ENCODE data around the gene ENAH.

Gene ENAH

DNA sequence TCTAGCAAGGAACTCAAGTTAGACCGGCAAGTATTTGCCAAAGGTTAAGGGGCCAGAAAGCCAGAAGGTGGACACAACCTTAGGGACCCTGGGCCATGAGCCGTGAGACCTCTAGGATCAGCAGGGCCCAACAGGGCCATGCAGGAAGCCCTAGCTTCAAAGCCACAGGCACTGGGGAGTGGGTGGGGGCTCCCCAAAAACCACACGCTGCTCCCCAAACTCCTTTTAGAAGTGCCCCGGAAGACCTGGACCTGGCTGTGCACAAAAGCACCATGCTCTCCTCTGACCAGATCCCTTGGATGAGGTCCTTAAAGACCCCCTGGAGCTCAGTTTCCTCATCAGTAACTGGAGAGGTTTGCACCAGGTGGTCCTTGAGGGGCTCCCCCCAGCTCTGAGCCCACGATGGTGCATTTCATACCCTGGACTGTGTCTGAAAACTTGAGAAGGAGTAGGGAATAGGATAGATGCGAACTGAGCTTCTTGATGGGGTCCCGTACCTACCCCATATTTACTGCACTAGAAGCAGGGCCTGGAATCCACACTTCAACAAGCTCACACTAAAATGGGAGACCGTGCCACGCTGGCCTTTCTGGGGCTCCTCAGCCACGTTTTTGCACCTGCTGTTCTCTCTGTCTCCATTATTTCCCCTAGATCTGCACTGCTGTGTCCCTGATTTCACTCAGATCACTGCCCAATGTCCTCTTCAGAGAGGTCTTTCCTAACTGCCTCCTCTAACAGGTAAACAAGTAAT lies 184.5 kb downstream of the ENAH start:
- DNase-seq, result peak; percentile 47

DNA sequence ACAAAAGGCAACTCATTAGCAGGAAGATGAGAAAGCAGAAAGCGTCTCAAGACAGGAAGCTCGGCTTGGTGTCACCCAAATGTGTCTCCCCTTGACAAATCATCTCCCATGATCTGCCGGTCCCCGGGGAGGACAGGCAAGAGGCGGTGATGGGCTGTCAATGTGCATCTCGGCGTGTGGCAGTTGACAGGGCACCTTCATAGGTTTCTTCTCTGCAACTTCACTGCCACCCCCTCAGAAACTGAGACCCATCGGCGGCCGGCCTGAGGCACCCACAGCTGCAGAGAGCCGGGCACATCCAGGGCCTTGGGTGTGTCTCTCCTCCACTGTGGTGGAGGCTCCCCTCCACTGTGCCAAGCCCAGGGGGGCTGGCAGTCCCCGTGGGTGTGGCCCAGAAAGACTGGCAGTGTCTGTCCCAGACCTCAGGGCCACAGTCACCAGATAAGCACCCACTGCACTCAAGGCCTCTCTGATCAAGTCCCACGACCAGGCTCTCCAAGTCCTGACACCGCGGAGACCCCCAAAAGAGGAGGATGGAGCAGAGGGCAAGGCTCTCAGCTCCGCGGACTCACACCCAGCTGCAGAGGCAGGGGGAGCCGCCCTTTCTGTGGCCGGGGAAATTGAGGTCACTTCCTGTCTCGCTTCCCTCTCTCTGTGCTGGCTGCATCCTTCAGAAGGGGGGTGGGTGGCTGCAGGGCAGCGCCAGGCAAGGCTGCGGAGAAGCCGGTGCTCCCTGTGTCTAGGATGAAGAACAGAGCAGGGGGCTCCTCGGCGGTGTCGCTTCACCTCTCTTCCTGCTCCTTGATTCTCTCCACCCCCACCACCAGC lies 185.5 kb downstream of the ENAH start:
- peak; percentile 86 for DNase-seq

DNA sequence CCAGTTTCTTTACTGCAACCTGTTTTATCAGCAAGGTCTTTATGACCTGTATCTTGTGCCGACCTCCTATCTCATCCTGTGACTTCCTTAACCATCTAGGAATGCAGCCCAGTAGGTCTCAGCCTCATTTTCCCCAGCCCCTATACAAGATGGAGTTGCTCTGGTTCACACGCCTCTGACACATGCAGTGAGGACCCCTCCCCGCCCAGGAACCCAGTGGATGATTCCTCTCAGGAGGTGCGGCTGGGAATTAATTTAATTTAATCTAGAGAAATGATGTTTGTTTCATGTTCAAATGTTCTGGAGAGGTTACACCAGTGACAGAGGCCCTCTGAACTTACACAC lies 186.1 kb downstream of the ENAH start:
- no peak for DNase-seq

DNA sequence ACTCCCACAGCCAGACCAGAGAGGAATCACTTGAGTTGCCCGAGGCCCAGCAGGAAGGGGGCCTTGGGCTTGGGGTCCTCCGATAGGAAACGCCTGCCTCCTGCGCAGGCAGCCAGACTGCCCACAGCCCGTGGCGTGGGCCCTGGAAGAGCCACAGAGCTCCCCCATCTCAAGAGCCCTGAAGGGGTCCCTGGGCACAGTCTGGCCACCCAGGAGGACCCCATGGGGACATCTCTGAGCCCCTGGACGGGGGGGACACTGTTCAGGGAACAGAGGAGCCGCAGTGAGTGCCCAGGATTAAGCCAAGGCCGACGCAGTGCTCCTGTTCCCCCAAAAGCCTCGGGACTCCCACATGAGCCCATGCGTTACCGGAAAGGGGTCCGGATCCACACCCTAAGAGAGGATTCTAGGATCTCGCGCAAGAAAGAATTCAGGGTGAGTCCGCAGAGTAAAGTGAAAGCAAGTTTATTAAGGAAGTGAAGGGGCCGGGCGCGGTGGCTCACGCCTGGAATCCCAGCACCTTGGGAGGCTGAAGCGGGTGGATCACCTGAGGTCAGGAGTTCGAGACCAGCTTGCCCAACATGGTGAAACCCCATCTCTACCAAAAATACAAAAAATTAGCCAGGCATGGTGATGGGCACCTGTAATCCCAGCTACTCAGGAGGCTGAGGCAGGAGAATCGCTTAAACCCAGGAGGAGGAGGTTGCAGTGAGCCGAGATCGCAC lies 187.0 kb downstream of the ENAH start:
- DNase-seq, result no peak

DNA sequence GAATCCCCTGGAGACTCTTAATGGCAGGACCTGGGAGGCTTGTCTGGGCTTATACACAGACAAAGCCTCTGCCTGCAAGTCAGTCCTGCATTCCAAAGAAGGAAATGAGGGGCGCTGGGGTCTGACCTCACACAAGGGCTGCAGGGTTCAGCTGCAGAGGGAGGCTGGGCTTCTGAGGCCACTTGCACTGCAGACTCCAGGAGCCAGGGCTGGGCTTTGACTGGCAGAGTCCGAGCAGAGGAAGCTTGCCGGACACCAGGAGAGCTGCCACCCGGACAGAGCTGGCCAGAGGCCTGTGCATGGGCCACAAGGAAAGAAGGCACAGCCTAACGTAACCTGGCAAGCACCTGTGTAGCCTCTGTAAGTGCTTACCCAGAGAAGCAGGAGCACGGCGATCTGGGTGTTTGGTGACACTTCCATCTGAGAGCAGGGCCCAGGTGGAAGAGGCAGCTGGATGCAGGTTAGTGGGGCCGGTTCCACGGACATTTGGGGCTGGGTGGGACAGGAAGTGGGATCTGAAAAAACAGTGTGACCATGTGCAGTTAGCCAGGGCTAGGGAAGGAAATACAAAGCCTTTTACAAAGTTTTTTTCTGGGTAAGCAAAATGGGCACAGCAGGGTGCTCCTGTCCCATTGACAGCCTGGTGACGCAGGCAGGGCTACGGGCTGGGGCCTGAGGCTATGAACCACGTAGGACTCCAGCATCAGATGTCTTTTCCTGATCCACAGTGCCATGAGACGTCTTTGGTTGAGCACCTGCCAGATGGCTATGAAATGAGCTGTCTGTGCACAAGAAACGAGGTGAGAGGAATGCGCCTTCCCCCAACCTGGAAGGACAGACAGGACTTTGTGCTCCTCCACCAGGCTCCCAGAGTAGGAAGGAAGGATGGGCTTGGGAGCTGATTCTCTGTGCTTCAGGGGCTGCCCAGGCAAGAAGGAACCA lies 187.8 kb downstream of the ENAH start:
- DNase-seq, result no peak

DNA sequence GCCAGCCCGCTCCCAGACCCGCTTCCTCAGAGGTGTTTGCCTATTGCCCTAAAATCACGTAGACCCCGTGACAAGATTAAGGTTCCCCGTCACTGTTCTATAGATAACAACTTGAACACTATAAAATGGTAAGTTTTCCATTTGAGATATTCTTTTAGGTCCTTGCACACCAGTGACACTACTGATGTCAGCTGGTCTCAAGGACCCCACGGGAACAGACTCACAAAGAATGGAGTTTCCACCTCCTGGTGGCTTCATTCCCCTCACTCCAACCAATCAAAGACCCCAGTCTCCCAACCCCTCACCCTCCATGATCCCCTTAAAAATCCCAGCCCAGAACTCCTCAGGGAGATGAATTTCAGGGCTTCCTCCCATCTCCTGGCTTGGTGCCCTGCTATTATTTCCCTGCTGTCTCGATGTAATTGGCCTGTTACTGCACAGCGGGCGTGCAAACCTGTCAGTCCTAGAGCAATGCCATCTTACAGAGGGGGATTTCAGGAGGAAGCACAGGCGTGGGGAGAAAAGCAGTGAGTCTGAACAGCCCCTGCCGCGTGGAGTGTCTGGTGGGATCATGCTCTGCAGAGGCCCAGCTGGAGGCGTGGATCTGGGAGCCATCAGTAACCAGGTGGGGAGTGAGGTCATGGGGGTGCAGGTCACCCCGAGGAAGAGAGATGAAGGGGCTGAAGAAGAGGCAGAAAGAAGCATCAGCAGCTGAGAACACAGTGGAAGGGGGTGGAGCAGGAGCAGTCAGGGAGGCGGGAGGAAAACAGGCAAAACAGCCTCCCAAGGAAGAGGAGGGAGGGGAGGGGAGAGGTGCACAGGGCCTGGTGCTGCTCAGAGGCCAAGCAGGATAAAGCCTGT lies 190.0 kb downstream of the ENAH start:
- DNase-seq, result no peak

DNA sequence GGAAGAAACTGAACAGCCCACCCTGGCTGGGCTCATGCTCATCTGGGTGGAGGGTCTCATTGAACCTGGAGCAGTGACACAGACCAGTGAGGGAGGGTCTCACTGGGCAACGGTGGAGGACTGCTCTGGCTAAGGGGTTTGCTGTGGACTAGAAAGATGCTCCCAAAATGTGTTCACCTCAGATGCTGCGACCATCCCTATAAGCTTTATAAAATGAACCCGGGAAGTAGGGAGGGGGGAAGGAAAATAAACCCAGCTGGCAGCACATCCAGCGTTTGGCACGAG lies 190.6 kb downstream of the ENAH start:
- DNase-seq, result no peak

DNA sequence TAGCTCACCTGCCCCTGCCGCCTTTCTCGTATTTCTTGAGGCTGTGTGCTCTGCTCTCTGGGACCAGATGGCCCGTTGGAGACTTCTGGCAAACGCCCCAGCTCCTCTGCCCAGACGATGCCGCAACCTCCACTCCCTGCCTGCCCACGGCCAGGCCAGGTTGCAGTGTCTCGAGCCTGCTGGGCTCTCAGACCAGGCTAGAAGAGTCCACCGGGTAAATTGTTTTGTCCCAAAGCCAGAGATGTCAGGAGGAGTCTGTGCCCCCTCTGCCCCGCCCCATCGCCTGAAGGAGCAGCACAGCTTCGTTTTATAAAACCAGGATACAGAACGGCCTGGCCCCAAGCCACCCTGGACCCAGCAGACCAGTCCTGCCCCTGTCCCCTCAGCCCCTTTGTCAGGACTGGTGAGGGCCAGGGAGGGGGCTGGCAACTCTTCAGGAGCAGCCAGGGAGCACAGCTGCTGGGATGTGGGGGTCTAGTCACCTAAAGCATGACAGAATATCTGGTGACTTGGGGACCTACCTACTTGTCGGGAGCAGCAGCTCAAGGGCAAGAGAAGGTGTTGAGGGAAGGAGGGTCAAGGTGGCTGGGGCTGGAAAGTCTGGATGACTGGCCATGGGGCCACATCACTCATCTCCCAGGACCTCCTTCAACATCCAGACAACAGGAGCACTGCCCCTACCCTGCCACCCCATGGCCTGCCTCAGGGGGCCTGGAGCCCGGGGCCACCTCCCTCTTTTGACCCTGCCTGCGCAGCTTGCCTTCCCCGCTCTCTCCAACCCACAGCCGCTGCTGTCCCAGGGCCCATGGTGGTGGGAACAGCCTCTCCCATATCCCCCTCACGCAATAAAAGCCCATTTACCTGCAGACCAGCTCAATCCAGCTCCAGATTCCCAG lies 191.1 kb downstream of the ENAH start:
- no peak for DNase-seq

DNA sequence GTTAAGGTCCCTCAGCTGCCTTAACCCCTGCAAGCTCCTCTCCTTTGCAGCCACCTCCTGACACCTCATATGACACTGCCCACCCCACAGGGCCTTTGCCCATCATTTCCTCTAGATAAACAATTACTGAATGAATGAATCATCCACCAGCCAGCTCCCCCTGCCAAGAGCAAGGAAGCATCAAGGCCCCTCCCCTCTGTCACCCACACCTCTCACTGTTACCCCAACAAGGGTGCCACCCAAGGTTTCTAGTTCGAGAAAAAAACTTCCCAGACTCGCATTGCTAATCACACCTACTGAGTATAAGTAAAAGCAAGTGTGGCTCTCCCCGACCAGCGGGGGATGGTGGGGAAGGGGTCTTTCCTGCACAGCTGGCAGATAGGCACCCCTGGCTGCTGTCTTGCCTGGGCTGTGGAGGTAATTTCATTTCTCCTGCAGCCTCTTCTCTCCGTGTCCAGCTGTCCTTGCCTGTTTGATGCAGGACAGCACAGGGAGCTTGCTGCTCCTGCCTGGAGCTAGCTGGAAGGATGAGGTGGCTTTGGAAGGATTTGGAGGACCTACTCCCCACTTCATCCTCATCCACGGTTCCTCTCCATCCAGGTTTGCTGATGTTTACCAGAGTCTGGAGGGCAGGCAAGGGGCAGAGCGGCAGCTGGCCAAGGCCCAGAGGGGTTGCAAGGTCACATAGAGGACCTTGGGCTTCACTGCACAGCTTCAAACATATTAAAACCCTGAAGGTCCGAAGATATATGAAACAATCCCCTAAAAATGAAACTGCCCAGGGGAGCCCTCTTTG lies 192.0 kb downstream of the ENAH start:
- DNase-seq, result peak; percentile 61

DNA sequence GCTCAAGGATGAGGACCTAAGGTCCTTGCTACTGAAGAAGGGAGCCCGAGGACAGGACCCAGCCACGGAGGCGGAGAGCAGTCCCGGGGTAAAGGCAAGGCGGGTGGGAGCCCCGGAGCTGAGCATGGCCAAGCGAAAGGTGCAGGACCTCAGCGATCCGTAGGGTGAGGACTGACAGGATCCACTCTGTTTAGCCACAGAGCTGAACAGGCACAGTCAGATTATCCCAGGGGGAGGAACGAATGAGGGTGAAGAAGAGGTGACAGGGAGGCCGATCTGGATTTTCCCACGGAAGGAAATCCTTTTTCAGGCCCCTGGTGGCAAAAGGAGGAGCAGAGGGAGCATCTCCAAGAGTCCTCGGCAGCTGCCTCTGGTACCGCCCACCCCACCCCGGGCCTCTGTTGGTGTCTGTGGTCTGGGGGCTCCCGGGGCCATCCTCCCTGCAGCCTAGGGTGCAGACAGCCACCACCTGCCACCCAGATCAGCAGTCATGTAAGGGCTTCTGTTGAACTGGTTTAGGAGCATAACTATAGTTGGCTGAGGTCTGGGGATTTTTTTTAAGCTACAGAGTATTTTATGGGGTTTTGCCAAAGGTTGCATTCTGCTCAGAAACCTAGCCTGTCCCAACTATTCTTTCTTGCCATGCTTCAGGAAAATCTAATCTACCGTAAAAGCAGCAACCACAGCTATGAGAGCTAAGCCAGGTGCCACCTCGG lies 192.7 kb downstream of the ENAH start:
- DNase-seq, result no peak

DNA sequence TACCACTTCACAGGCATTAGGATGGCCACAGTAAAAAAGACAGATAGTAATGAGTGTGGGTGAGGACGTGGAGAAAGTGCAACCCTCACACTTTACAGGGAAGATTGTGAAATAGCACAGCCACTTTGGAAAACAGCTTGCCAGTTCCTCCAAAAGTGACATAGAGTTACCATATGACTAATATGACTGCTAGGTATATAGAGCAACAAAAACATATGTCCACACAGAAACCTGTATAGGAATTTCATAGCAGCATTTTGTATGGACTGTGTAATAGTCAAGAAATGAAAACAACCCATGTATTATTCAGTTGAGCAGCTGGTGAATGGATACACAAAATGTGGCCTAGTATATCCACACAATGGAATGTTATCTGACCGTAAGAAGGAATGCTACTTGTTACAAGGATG lies 194.7 kb downstream of the ENAH start:
- no peak for DNase-seq

DNA sequence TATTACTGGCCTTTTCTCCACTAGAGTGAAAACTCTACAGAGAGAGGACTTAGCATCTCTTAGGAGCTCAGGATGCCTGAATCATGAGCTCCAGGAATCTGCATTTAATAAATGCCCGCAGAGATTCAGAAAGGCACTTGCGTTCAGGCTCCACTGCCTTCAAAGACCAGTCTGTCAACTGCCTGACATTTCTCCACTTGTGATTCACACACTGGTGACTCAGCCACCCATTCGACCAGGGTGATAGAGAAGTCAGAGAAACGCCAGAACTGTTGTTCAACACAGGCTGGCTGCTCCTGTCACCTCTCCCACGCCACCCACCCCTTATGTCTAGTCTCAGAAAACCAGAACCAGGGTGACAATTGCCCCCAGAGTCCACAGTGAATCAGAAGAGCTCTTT lies 198.2 kb downstream of the ENAH start:
- peak; percentile 87 for DNase-seq

DNA sequence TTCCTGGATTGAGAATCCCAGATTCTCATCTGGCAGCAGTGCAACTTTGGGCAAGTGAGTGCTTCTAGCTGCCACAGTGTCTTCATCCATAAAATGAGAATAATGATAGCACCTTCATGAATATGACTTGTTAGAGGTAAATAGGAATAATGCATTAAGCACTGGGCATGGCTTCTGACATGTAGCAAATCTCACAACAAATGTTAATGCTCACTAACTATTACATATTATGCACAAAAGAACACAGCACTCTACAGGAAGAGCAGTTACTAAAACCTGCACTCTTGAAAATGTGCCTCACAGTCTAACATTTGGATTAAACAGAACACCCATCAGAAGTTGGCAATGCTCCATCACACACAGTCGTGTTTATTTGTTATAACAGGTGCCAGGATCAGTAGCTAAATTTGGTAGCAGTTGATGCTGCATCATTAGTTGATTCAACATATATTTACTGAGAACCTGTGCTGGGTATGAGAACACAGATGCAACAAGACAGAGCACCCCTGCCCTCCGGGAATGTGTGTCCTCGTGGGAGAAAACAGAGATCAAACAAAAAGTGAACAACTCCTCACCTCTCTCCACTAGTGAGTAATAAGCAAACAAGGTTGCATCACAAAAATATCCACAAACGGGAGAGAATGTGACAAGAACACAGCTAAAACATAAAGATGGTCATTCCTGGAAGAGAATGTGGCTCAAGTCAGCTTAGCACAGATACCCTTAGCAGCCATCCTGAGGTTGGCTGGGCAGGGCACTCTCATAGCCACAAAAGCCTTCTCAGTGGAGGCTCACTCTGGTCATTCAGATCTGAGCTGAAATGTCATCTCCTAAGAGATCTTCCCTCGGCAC lies 198.9 kb downstream of the ENAH start:
- no peak for DNase-seq

DNA sequence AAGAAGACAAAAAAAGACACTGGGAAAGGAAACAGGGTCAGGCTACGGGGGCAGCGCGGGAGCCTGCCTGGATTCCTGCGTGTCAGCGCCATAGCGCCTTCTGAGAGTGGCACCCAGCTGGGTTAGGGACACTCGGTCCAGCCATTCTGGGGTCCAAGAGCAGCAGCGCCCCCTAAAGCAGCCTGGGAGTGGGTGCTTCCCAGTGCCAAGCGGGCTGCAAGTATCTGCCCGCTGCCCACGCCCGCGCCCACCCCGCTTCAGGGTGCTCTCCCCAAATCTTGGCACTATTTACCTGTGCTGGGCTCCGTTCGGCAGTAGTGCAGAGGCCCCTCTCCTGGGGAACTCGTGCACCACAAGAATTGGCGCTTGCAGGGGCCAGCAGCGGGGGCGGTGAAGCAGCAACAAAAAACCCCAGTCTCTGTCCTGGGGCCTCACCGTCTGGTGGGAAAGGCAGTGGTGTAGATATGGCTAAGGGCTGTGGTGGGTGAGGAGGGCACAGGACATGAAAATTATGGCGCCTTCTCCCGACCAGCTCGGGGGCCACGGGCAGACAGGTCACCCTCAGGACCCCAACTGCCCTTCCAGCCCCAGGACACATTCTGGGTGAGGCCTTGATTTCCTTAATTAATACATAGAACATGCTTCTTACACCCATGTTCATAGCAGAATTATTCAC lies 200.9 kb downstream of the ENAH start:
- DNase-seq, result no peak

DNA sequence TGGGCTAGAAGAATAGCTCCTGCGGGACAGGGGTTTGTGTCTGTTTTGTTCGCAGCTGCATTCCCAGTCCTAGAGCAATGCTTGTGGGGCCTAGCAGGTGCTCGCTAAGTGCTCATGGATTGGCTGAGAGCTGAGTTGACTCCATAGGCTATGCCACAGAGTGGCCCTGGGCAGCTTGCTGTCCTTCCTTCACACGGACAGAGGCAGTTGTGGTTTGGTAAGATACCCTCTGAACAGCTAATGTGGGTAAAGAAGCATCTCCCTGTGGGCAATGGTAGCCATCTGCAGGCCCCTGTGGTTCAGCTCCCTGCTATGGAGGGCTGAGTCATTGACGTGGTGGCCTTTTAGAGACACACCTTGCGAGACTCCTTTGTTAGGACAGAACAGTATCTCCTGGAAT lies 201.6 kb downstream of the ENAH start:
- DNase-seq, result no peak

DNA sequence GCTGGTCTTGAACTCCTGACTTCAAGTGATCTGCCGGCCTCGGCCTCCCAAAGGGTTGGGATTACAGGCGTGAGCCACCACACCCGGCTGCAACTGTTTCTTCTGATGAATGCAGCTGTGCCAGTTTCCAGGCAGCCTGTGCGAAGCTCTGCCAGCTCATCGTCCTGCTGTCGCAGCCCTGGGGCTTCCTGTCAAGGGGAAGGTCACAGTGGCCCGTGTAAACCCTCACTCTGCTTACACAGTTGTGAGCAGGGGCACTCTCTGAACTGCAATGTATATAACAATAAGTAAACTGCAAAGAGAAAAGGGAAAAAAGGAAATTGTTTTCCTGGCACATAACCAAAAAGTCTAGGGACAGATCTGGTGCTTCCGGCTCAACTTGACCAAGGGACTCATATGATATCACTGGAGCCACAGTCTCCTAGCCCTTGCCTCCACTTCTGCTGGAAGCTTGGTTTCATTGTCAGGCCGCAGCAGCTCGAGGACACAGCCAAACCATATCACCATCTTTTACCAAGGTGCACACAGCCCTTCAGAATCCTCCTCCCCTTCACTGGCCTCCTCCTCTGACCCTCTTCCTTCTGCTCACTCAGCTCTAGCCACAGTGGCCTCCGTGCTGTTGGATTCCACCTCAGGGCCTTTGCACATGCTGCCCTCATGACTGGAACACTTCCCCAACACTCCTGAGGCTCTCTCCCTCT lies 202.3 kb downstream of the ENAH start:
- peak; percentile 45 for DNase-seq

DNA sequence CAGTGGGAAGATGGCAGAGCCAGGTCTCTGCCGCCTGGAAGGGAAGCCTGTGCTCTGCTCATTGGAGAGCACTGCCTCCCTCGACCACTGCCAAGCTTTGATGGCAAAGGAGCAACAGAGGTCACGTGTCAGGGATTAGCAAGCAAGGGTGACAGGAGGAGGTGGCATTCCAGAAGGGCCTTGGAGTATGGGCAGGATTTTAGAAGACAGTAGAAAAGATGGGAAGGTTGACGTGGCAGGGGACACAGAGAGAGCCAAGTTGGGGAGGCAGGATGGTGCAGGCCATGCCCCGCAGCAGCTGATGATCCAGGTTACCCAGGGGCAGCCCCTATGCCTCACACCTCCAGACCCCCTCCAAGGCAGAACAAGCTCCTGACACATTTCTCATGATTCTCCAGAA lies 203.1 kb downstream of the ENAH start:
- no peak for DNase-seq

Measured in activated CD4-positive, alpha-beta T cell treated with anti-CD3 and anti-CD28 coated beads for 48 hours (primary cell).